Measurements from ENCODE around the gene HIVEP3.

The HIVEP3 gene

GRCh38 chr1:41648230-41648629 lies 270.5 kb downstream of the HIVEP3 start:
- no peak for DNase-seq
- H3K36me3 ChIP-seq: no peaks in the 10 kb centered on the region
- H3K4me1 ChIP-seq: peaks cover 0 to 9% (median 2%) of the 10 kb centered on the region in 4 donors
- no peaks in the 10 kb centered on the region for H3K9me3 ChIP-seq
- H3K27ac ChIP-seq: no peak overlapping the region
- peaks cover 0 to 4% of the 10 kb centered on the region in 2 donors for H3K27me3 ChIP-seq
- intact Hi-C loops (cut with DNase I; ENCODE audit: low total_unique reads): no loop called here
- TF ChIP-seq, protein P1, sequence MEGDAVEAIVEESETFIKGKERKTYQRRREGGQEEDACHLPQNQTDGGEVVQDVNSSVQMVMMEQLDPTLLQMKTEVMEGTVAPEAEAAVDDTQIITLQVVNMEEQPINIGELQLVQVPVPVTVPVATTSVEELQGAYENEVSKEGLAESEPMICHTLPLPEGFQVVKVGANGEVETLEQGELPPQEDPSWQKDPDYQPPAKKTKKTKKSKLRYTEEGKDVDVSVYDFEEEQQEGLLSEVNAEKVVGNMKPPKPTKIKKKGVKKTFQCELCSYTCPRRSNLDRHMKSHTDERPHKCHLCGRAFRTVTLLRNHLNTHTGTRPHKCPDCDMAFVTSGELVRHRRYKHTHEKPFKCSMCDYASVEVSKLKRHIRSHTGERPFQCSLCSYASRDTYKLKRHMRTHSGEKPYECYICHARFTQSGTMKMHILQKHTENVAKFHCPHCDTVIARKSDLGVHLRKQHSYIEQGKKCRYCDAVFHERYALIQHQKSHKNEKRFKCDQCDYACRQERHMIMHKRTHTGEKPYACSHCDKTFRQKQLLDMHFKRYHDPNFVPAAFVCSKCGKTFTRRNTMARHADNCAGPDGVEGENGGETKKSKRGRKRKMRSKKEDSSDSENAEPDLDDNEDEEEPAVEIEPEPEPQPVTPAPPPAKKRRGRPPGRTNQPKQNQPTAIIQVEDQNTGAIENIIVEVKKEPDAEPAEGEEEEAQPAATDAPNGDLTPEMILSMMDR (IDR thresholded peaks at IDR 0.05): no peak
- no peak overlapping the region for H3K4me3 ChIP-seq

DNA sequence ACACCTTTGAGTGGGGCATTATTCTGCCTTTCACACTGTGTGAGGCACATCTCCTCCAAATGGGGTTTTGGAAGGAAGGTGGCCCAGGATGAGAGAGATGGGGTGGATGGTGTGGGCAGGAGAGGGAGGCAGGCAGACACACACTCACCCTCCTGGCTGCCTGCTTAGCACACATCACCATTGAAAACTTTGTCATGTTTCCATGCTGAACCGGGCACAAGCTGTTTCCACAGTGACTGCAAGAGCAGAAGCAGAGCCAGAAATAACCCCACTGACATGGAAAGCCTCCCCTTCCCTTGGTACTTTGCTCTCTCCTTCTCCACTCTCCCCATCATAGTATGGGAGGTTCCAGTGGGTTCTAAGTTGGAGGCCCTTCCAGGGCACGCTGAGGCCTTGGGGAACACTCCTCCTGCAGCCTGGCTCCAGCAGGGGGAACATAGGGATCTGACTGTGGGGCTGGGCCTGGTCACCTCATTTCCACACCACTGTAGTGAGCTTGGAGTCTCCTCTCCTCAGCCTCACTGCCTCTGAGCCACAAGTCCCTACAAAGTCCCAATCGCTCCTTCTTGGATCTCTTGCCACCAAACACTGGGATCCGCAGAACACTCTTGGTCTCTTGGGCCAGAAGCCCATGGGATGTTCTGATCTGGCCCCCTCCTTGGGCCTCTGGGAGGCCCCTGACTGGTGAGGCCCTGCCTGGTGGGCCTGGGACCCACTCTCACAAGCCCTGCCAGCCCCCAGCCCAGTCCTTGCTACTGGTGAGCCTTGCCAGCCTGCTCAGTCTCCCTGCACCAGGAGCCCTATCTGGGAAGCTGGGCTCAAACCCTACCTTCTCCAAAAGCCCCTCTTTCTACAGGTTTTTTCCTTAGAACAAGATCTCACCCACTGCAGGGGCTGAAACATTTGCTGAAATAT lies 271.2 kb downstream of the HIVEP3 start:
- H3K9me3 ChIP-seq: no peaks in the 10 kb centered on the region
- TF ChIP-seq, protein P1 (IDR thresholded peaks at IDR 0.05): no peak
- no peak overlapping the region for H3K4me3 ChIP-seq
- intact Hi-C loops (cut with DNase I; ENCODE audit: low total_unique reads): no loop called here
- no peak overlapping the region for H3K27ac ChIP-seq
- H3K27me3 ChIP-seq: peaks cover 0 to 4% of the 10 kb centered on the region in 2 donors
- peaks cover 0 to 9% (median 2%) of the 10 kb centered on the region in 4 donors for H3K4me1 ChIP-seq
- DNase-seq: no peak
- H3K36me3 ChIP-seq: no peaks in the 10 kb centered on the region

- Histone ChIP-seq H3K36me3 (no peaks in the 10 kb centered on the region), H3K27ac (no peak overlapping the region), H3K4me3 (no peak overlapping the region), H3K4me1 (peaks cover 0 to 9% (median 2%) of the 10 kb centered on the region in 4 donors), H3K27me3 (peaks cover 0 to 4% of the 10 kb centered on the region in 2 donors), H3K9me3 (no peaks in the 10 kb centered on the region)
- TF ChIP-seq, protein P1 (IDR thresholded peaks at IDR 0.05): no peak
- no peak for DNase-seq
- intact Hi-C loops (cut with DNase I; ENCODE audit: low total_unique reads): no loop called here
These were observed 272.5 kb downstream of the HIVEP3 start for GRCh38 chr1:41646186-41646585.

DNA sequence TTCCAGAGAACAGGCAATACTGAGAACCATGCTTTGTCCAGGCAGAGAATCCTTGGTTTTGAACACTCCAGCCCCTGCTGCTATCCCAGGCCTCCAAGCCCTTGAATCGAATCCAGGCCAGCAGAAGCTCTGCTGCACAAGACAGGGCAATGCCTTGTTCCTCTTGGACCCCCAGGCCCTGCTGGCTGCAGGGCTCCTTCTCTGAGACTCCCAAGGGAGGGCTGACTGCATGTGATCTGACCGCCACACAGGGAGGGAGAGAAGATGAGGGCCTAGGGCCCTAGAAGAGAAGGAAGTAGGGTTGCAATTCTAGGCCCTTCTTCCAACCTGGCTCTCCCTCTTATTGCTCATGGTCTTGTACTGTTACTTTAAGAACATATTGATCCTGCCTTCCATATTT lies 273.7 kb downstream of the HIVEP3 start:
- Histone ChIP-seq H3K27me3 (peaks cover 0 to 4% of the 10 kb centered on the region in 2 donors), H3K9me3 (no peaks in the 10 kb centered on the region), H3K27ac (no peak overlapping the region), H3K36me3 (no peaks in the 10 kb centered on the region), H3K4me3 (no peak overlapping the region), H3K4me1 (peaks cover 0 to 7% (median under 1%) of the 10 kb centered on the region in 4 donors)
- TF ChIP-seq, protein P1 (IDR thresholded peaks at IDR 0.05): no peak
- intact Hi-C loops (cut with DNase I; ENCODE audit: low total_unique reads): no loop called here
- DNase-seq: no peak

GRCh38 chr1:41642922-41643821 lies 275.6 kb downstream of the HIVEP3 start:
- H3K27ac ChIP-seq: no peak overlapping the region
- TF ChIP-seq, protein P1 (IDR thresholded peaks at IDR 0.05): no peak
- intact Hi-C loops (cut with DNase I; ENCODE audit: low total_unique reads): no loop called here
- DNase-seq: no peak
- H3K27me3 ChIP-seq: peaks cover 0 to 4% of the 10 kb centered on the region in 2 donors
- no peaks in the 10 kb centered on the region for H3K9me3 ChIP-seq
- no peak overlapping the region for H3K4me3 ChIP-seq
- no peaks in the 10 kb centered on the region for H3K36me3 ChIP-seq
- no peaks in the 10 kb centered on the region for H3K4me1 ChIP-seq

All from tibial artery (tissue), 4 donors.